Measurements from ENCODE around the gene LIMA1.

GRCh38 chr12:50195832-50196231 is 87.5 kb downstream of the LIMA1 start:
- TF ChIP-seq CTCF (IDR thresholded peaks at IDR 0.05) (no peak), EP300 (IDR thresholded peaks at IDR 0.05) (no peak), POLR2A (IDR thresholded peaks at IDR 0.05) (no peak)
